ENCODE data around the gene POM121C.
"Not testable (repeated sequence)": the region's sequence is repeated elsewhere in the genome, so short reads cannot be mapped to it uniquely, and the experiment has no call there.

POM121C gene

GRCh38 chr7:75423481-75423880, 62.6 kb downstream of the POM121C start:
- DNase-seq (ENCODE audit: low read depth, low spot score): not testable (repeated sequence)

DNA sequence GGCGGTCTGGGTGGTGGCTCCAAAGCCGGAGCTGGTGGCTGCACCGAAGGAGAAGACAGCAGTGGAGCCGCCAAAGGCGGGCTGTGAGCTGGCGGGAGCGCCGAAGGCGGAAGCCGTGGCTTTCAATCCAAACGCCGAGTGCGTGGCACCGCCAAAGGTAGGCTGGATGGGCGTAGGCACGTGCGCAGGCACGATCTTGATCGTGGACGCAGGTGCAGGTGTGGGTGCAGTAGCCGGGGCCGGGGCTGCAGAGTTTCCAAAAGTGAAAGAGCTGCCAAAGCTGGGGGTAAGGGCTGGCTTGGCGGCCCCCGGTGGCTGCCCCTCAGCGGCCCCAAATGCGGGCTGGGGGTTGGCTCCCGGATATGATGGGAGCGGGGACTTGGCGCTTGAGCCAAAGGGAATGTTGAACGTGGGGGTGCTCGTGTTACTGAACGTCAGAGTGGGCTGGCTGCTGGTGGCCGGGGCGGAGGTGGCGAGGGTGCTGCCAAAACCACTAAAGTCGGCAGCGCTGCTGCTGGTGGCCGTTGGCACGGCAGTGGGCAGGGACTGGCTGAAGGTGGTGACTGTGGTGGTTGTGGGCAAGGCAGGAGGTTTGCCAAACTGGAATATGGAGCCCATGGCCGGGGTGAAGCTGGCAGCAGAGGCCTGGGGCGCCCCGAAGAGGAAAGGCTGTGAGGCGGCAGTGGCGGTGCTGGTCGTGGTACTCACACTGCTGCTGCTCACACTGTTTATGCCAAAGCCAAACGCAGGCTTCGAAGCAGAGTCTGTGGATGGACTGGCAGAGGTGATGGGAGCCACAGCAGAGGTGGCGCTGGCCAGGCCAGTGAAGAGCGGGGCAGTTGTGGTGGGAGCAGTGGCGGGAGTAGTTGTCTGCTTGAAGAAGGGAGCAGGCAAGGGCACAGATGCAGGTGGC, 64.0 kb downstream of the POM121C start:
- DNase-seq (ENCODE audit: low read depth, low spot score): not testable (repeated sequence)

DNA sequence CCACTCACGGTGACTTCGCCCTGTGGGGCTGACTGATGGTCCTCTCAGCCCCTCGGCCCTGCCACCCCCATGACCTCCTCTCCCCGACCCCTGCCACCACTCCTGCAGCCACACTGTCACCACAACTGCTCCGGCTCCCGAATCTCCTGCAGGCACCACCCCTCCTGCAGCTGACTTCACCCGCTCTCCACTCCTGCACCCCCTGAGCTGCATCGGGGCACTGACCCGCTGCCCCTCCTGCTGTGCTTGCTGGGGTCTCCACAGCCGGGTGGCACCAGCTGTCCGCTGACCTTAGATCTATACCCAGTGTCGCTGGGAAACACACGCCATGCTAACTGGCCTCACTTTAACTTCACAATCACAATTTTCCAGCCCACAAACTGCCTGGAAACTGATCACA, 65.9 kb downstream of the POM121C start:
- DNase-seq (ENCODE audit: low read depth, low spot score): not testable (repeated sequence)

- DNase-seq (ENCODE audit: low read depth, low spot score): not testable (repeated sequence)
Observed at GRCh38 chr7:75419693-75420092, 66.4 kb downstream of the POM121C start.

DNA sequence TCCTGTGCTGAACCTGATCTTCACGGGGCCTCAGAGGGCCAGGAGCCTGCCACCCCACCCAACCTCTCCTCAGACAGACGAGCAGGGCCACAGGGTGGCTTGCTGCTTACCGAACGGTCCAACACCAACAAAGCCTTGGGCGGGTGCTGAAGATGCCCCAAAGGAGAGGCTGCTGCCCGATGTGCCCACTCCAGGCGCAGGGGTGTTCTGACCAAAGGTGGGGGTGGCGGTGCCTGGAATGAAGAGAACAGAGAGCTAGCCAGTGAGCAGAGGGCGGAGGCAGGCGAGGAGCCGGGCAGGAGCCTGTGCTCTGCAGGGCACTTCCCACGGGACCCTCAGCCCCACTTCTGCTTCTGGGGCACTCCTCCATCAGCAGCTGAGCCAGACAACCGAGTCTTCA, 66.9 kb downstream of the POM121C start:
- DNase-seq (ENCODE audit: low read depth, low spot score): not testable (repeated sequence)

DNA sequence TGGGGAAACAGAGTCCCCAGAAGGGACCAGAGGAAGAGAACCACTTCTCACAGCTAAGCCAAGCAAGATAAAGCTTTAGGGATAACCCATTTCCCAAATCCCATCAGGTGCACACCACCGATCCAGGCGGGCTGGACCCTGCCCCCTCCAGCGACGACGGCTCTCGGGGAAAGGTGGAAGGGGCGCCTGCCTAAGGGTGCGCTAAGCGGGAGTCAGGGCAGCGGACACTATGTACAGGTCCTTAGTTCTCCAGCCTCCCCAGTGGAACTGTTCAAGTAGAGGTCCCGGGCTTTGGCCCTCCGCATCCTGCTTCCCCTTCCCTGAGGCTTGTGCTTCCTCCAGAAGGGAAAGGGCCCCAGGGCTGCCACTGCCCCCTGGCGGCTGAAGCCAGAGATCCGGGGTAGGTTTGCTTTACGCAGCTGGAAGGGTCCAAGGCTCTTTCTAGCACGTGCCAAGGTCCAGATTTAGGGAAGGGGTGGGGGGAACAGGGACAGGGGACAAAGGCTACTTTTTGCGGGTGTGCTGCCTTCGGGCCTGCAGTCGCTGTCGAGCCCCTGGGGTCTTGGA, 67.7 kb downstream of the POM121C start:
- not testable (repeated sequence) for DNase-seq (ENCODE audit: low read depth, low spot score)

- DNase-seq (ENCODE audit: low read depth, low spot score): not testable (repeated sequence)
Observed at GRCh38 chr7:75416787-75417186, 69.3 kb downstream of the POM121C start.

DNA sequence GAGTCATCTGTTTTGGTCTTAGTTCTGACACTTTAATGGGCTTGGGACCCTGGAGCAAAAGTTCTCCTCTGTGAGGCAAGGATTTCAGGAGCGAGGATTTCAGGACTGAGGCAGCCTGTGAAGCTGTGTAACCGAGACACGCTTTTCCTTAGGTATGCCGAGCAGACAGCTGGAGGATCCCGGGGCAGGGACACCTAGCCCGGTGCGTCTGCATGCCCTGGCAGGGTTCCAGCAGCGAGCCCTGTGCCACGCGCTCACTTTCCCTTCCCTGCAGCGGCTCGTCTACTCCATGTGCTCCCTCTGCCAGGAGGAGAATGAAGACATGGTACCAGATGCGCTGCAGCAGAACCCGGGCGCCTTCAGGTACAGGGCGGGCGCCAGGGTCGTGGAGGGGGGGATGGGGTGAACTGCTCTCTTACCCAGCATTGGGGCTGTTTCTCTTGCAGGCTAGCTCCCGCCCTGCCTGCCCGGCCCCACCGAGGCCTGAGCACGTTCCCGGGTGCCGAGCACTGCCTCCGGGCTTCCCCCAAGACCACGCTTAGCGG, 70.2 kb downstream of the POM121C start:
- DNase-seq (ENCODE audit: low read depth, low spot score): not testable (repeated sequence)

- DNase-seq (ENCODE audit: low read depth, low spot score): not testable (repeated sequence)
Observed at GRCh38 chr7:75415428-75415817, 70.7 kb downstream of the POM121C start.

DNA sequence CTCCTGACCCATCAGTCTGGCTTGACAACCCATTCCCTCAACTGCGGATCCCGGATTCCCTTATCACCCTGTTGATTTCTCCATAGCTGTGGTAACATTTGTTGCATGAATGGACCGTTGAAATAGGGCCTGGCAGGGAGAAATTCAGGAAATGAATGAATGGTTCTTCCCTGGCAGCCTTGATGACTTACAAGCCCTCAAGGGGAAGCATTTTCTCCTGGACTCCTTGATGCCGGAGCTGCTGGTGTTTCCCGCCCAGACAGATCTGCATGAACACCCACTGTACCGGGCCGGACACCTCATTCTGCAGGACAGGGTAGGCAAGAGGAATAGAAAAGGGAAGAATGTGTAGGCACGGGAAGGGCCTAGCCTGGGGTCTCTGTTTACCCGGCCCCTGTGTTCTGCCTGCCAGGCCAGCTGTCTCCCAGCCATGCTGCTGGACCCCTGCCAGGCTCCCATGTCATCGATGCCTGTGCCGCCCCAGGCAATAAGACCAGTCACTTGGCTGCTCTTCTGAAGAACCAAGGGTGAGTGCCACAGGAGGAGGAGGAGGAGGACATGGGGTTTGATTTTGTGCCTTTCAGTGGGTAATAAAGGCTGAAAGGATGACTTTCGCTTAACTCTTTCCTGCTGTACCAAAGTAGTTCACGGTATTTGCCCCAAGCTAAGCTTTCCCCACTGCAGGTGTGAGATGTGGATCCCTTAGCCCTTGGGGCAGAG, 71.2 kb downstream of the POM121C start:
- not testable (repeated sequence) for DNase-seq (ENCODE audit: low read depth, low spot score)

- not testable (repeated sequence) for DNase-seq (ENCODE audit: low read depth, low spot score)
Observed at GRCh38 chr7:75414204-75414603, 71.9 kb downstream of the POM121C start.

GRCh38 chr7:75410823-75411173, 75.3 kb downstream of the POM121C start:
- DNase-seq (ENCODE audit: low read depth, low spot score): not testable (repeated sequence)

DNA sequence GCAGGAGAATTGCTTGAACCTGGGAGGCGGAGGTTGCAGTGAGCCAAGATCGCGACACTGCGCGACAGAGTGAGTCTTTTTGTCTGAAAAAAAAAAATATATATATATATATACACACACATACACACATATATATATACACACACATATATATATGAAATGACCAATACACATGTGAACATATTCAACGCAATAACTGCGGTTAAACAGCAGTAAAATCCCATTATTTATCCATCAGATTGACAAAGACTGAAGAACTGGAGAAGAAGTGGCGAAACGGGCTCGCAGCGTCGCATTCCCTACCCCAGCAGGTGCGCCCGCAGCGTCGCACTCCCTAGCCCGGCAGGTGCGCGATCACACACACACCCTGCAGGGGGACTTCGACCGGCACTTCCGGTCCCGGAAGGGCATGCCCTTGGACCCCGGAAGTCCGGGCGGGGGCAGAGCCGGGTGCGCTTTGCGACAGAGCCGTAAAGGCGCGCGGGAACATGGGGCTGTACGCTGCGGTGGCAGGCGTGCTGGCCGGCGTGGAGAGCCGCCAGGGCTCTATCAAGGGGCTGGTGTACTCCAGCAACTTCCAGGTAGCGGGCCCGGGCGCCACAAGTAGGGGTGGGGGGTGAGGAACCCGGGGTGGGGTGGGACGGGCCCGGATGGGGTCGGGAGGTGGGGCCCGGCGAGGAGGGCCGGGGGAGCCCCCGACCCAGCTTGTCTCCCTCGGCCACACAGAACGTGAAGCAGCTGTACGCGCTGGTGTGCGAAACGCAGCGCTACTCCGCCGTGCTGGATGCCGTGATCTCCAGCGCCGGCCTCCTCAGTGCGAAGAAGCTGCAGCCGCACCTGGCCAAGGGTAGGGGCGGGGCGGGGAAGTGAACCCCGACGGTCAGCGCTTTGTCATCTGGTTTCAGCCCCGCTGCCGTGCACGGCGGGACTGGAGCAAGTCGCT, 75.9 kb downstream of the POM121C start:
- not testable (repeated sequence) for DNase-seq (ENCODE audit: low read depth, low spot score)

DNA sequence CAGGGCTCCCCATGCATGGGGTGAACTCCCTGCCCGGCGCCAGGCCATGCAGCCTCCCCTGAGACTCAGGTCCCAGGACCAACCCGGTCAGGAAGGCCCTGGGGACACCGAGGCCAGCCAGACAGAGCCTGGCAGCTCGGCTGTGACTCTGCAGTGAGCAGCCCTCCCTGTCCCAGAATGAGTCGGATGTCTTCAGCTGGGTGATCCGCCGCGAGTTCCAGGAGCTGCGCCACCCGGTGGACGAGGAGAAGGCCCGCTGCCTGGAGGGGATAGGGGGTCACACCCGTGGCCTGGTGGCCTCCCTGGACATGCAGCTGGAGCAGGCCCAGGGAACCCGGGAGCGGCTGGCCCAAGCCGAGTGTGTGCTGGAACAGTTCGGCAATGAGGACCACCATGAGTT, 81.4 kb downstream of the POM121C start:
- not testable (repeated sequence) for DNase-seq (ENCODE audit: low read depth, low spot score)

DNA sequence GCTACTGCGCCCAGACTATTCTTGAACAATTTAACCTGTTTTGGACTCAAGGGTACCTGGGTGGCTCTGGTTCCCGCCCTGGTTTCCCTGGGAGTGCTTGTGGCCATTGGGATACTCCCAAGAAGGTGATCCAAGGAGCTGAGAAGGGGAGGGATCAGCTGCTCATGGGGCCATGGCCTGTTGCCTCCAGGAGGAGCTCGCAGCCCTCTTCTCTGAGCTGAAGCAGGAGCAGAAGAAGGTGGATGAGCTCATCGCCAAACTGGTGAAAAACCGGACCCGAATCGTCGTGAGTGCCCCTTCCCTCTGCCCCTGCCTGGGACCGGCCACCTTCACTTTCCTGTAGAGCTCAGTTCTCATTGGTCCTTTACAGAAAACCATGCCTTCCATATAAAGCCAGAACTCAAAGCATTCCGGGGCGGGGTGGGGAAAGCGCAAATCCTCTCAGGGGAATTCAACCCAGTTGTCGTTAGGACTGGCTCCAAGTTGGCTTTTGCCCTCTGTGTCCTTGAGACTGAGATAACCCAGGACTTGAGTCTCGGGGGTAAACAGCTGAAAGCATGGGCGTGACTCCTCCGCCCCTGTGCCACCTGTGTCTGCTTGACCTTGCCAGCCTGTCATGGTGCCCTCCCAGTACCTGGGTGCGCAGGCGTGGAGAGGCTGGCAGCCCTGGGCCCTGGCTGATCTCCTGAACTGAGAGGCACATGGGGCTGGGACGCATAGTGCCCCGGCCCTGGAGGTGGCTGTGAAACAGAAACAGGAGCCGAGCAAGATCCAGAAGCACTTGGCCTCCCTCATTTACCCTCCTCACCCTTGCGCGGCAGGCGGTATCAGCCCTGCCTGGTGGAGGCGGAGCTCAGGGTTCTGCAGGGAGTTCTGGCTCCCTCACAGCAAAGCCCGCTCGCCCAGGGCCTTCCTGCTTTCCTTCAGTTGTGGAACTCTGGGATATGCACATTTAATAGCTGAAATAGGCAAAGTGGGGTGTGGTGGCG, 82.3 kb downstream of the POM121C start:
- not testable (repeated sequence) for DNase-seq (ENCODE audit: low read depth, low spot score)

GRCh38 chr7:75400575-75400974, 85.5 kb downstream of the POM121C start:
- DNase-seq (ENCODE audit: low read depth, low spot score): not testable (repeated sequence)

DNA sequence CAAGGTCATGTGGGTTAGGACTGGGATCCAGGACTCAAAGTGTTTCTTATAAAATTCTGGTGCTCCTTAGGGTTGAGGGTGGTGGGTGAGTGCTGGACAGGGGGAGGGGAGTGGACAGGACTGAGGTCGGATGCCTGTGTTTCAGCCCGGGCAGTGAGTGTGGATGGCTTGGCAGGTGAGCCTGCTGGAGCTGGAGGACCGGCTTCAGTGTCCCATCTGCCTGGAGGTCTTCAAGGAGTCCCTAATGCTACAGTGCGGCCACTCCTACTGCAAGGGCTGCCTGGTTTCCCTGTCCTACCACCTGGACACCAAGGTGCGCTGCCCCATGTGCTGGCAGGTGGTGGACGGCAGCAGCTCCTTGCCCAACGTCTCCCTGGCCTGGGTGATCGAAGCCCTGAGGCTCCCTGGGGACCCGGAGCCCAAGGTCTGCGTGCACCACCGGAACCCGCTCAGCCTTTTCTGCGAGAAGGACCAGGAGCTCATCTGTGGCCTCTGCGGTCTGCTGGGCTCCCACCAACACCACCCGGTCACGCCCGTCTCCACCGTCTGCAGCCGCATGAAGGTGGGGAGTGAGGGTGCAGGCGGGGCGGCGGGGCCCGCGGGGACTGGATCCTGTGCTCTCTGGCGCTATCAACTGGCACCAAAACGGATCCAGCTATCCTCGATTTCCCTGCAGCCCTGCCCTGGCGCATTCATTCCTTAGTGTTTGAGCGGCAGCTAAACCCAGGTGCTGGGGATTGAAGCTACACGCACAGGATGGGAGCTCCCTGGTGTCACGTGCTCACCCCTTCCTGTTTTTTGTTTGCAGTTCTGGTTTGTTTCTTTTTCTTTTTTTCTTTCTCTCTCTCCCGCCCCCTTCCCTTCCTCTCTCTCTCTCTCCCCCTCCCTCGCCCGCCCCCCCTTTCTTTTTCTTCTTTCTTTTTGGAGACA, 87.1 kb downstream of the POM121C start:
- DNase-seq (ENCODE audit: low read depth, low spot score): not testable (repeated sequence)

DNA sequence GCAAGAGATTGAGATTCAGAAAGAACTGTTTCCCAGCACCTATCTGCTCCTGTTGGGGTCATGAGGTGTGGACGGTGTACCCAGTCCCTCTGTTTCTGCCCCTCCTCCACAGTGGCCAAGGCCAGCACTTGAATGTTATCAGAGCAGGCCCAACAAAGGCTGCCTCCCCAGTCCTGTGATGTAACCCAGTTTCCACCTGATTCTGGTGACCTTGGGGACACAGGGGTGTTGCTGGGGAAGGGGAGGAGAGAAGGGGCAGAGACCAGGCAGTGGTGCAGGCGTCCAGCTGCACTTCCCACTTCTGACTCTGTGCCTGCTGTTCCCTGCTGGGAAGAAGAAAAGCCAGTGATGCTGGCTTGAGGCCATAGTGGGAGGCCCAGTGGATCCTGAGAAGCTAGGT, 88.2 kb downstream of the POM121C start:
- not testable (repeated sequence) for DNase-seq (ENCODE audit: low read depth, low spot score)

- not testable (repeated sequence) for DNase-seq (ENCODE audit: low read depth, low spot score)
Observed at GRCh38 chr7:75395329-75395728, 90.8 kb downstream of the POM121C start, which contains the start of gene TRIM73. Gene TRIM73 (plus strand): TSS chr7:75395629. CDS start chr7:75398934, 3,305 bp downstream.
